ENCODE results near the gene NTF3. TPM values are rescaled to one million over a fixed set of nuclear protein-coding genes. Genes with fewer than 3 reads are reported as not detected.

NTF3 gene
- total and polyA plus RNA-seq, 2 of the 8 experiments (the other 6 are each of a cell fraction or from before 2014, with no cell fraction given) = 1.4 to 2.3 TPM

DNA sequence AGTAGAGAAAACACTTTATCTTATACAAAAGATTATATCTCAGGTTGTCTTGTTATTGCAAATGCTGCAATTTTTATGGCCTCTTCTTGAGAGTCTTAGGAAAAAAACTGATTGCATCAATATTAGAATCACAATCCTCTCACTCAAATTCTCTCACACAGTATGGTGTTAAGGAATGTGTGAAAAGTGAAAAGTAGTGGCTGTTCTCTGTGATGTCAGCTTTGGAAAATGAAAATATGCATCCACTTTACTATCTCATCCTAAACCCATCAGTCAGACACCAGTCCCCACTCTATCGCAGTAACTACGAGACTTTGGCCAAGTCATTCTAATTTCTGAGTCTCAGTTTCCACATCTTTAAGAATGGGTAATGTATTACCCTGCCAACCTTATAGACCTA lies 32.6 kb upstream of the NTF3 start:
- Histone ChIP-seq H2BK20ac (ENCODE audit: low read length) (no peak overlapping the region), H2AFZ (ENCODE audit: low read length) (no peak overlapping the region), H3K79me1 (ENCODE audit: low read depth, low read length) (no peaks in the 10 kb centered on the region), H2BK5ac (ENCODE audit: low read depth, low read length) (no peak overlapping the region), H3K79me2 (ENCODE audit: control insufficient read depth in 1 of 2, insufficient read depth in 2 of 2, low read length in 2 of 2) (no peaks in the 10 kb centered on the region), H3K4me1 (replicated peaks in 1 of 4; ENCODE audit: control insufficient read depth in 3 of 4, insufficient read depth in 4 of 4, low read length in 3 of 4) (peaks cover 0 to 4% (median 2%) of the 10 kb centered on the region in 4 experiments; a peak in 3 of 7 replicates), H3K9ac (replicated peaks in 1 of 4; ENCODE audit: extremely low read depth in 1 of 4, low read depth in 3 of 4, low read length in 3 of 4) (no peak overlapping the region), H3K9me3 (ENCODE audit: insufficient read depth in 2 of 2, low read depth in 1 of 2, low read length in 1 of 2) (no peaks in the 10 kb centered on the region), H4K20me1 (replicated peaks in 1 of 2; ENCODE audit: control insufficient read depth in 1 of 2, insufficient read depth in 2 of 2, low read length in 2 of 2) (no peaks in the 10 kb centered on the region), H3K27ac (ENCODE audit: low read depth, low read length) (no peak overlapping the region), H3K23me2 (ENCODE audit: low read depth, low read length) (no peaks in the 10 kb centered on the region), H2AK5ac (ENCODE audit: low read depth, low read length) (no peak overlapping the region), H3K27me3 (replicated peaks in 1 of 4; ENCODE audit: control insufficient read depth in 3 of 4, extremely low read depth in 1 of 4, insufficient read depth in 3 of 4, low read length in 3 of 4) (no peaks in the 10 kb centered on the region), H3K14ac (ENCODE audit: insufficient read length) (no peak overlapping the region), H4K5ac (ENCODE audit: insufficient read length, low read depth, low read length) (no peak overlapping the region), H2BK120ac (replicated peaks; ENCODE audit: low read depth, low read length) (no peak overlapping the region), H2BK12ac (ENCODE audit: low read depth, low read length) (no peak overlapping the region), H3K18ac (ENCODE audit: extremely low read depth, low read length) (no peak overlapping the region), H4K8ac (ENCODE audit: extremely low read depth, insufficient read depth, low read length) (no peak overlapping the region), H3K56ac (replicated peaks; ENCODE audit: insufficient read length, low read depth, low read length) (no peak overlapping the region), H3K4ac (replicated peaks; ENCODE audit: insufficient read length, low read depth, low read length) (no peak overlapping the region), H3K36me3 (ENCODE audit: control insufficient read depth in 2 of 4, insufficient read depth in 4 of 4, low read length in 3 of 4) (no peaks in the 10 kb centered on the region), H3K4me3 (ENCODE audit: extremely low read depth in 1 of 4, insufficient read depth in 2 of 4, low read depth in 3 of 4, low read length in 4 of 4) (no peak overlapping the region), H3K4me2 (ENCODE audit: insufficient read depth in 1 of 2, low read depth in 2 of 2, low read length in 2 of 2) (no peak overlapping the region), H3K23ac (ENCODE audit: insufficient read length) (no peak overlapping the region), H4K91ac (replicated peaks; ENCODE audit: insufficient read length, low read length) (no peak overlapping the region), H2BK15ac (ENCODE audit: low read length) (no peak overlapping the region)
- ChIA-PET CTCF (ENCODE audit: partially characterized antibody) (interaction anchor here (1.0 kb wide), 1 partner anchor 29 kb away, joined by 3 read pairs; no protein-coding TSS in a partner anchor), POLR2A (ENCODE audit: partially characterized antibody) (no interaction called here)
- no peak for FAIRE-seq
- DNase-seq (ENCODE audit: low read depth in 1 of 2, low spot score in 2 of 2) = no peak
- 97% methylated on average over 2 of the region's 2 CpGs; no CpG with 5 or more reads in 1 of the 2 experiments for WGBS, 2 experiments (ENCODE audit: extremely low coverage in 1 of 2, insufficient coverage in 1 of 2, insufficient read length in 1 of 2, insufficient replicate concordance in 2 of 2, low coverage in 1 of 2, low lambda C conversion rate in 2 of 2, missing lambda C conversion rate in 1 of 2)
- TF ChIP-seq SRF (IDR thresholded peaks at IDR 0.05; ENCODE audit: low read depth, low read length) = no peak
- TF ChIP-seq SP1 (IDR thresholded peaks at IDR 0.05; ENCODE audit: low read depth, low read length) = no peak
- TF ChIP-seq TAF1 (IDR thresholded peaks at IDR 0.05; ENCODE audit: low read depth, low read length) = no peak
- no peak for TF ChIP-seq FOSL1 (IDR thresholded peaks at IDR 0.05; ENCODE audit: insufficient read depth, low read depth, low read length)
- no peak for TF ChIP-seq POLR2AphosphoS5 (IDR thresholded peaks at IDR 0.05; ENCODE audit: low read depth, low read length)
- no peak for TF ChIP-seq NRF1 (IDR thresholded peaks at IDR 0.05; ENCODE audit: low read depth, low read length)
